ENCODE data around the gene TOPAZ1. TPM values are rescaled to one million over a fixed set of nuclear protein-coding genes. Genes with fewer than 3 reads are reported as not detected.

Gene TOPAZ1
- total RNA-seq, 1 donor from 2014 or later, result not detected

DNA sequence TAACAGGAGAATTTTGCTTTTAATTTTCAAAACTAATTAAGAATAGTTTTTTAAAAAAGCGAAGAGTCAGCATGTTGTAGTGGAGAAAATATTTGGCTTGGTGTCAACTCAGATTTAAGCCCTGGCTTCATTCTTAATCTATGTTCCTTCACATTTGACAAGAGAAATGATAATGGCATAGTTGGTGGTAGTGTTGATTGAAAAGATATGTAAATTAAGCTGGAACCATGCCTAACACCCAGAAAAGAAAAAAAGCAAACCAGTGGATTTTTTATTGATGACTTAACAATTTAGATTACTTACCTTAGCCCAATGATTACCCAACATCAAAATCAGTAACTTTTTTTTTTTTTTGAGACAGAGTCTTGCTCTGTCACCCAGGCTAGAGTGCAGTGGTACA, 124.3 kb downstream of the TOPAZ1 start:
- no peak overlapping the region for H3K4me2 ChIP-seq (ENCODE audit: low read length)
- FAIRE-seq (no peak), DNase-seq (ENCODE audit: low read depth) (no peak)
- H4K20me1 ChIP-seq (ENCODE audit: insufficient read depth, low read length), result no peaks in the 10 kb centered on the region
- no peak overlapping the region for H3K9ac ChIP-seq (ENCODE audit: low read length)
- H3K27me3 ChIP-seq (ENCODE audit: insufficient read depth, low read length), result no peaks in the 10 kb centered on the region
- Mint-ChIP-seq H3K27ac (ENCODE audit: unreplicated experiment) (no peak overlapping the region), H3K4me1 (ENCODE audit: low read depth, unreplicated experiment) (peaks cover 5% of the 10 kb centered on the region), H3K9me3 (ENCODE audit: unreplicated experiment) (no peaks in the 10 kb centered on the region), H3K27me3 (ENCODE audit: low read depth, unreplicated experiment) (no peaks in the 10 kb centered on the region), H3K36me3 (ENCODE audit: low read depth, unreplicated experiment) (peaks cover 9% of the 10 kb centered on the region), H3K4me3 (ENCODE audit: unreplicated experiment) (no peak overlapping the region)
- TF ChIP-seq, protein P1, sequence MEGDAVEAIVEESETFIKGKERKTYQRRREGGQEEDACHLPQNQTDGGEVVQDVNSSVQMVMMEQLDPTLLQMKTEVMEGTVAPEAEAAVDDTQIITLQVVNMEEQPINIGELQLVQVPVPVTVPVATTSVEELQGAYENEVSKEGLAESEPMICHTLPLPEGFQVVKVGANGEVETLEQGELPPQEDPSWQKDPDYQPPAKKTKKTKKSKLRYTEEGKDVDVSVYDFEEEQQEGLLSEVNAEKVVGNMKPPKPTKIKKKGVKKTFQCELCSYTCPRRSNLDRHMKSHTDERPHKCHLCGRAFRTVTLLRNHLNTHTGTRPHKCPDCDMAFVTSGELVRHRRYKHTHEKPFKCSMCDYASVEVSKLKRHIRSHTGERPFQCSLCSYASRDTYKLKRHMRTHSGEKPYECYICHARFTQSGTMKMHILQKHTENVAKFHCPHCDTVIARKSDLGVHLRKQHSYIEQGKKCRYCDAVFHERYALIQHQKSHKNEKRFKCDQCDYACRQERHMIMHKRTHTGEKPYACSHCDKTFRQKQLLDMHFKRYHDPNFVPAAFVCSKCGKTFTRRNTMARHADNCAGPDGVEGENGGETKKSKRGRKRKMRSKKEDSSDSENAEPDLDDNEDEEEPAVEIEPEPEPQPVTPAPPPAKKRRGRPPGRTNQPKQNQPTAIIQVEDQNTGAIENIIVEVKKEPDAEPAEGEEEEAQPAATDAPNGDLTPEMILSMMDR (IDR thresholded peaks at IDR 0.05; ENCODE audit: insufficient read depth, low read depth, low read length), result no peak
- H3K4me1 ChIP-seq (ENCODE audit: insufficient read depth, low read length), result no peaks in the 10 kb centered on the region
- H3K9me3 ChIP-seq (ENCODE audit: insufficient read depth, low read depth, low read length), result no peaks in the 10 kb centered on the region
- no peaks in the 10 kb centered on the region for H3K79me2 ChIP-seq (ENCODE audit: insufficient read depth, low read length)
- H3K36me3 ChIP-seq (ENCODE audit: insufficient read depth, low read length), result peaks cover 4% of the 10 kb centered on the region
- H3K4me3 ChIP-seq (ENCODE audit: insufficient read depth, low read depth, low read length), result no peak overlapping the region
- H2AFZ ChIP-seq (ENCODE audit: low read depth, low read length), result no peak overlapping the region
- H3K27ac ChIP-seq (ENCODE audit: low read depth, low read length), result no peak overlapping the region

DNA sequence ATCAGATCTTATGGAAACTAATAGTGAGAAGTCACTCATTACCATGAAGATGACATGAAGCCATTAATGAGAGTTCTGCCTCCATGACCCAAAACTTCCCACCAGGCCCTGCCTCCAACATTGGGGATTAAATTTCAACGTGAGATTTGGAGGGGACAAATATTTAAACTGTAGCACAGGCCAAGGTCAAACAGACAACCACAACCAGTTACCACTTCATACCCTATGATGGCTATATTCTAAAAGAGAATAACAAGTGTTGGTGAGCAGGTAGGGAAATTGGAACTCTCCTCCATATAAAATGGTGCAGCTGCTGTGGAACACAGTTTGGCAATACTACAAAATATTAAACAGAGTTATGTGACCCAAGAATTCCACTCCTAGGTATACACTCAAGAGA, 133.8 kb downstream of the TOPAZ1 start:
- H3K27me3 Mint-ChIP-seq (ENCODE audit: low read depth, unreplicated experiment), result no peaks in the 10 kb centered on the region
- Histone ChIP-seq H3K9me3 (ENCODE audit: insufficient read depth, low read depth, low read length) (no peaks in the 10 kb centered on the region), H3K79me2 (ENCODE audit: insufficient read depth, low read length) (no peaks in the 10 kb centered on the region), H3K9ac (ENCODE audit: low read length) (no peak overlapping the region), H3K27me3 (ENCODE audit: insufficient read depth, low read length) (no peaks in the 10 kb centered on the region), H3K36me3 (ENCODE audit: insufficient read depth, low read length) (no peaks in the 10 kb centered on the region), H4K20me1 (ENCODE audit: insufficient read depth, low read length) (no peaks in the 10 kb centered on the region), H3K4me1 (ENCODE audit: insufficient read depth, low read length) (no peaks in the 10 kb centered on the region), H3K27ac (ENCODE audit: low read depth, low read length) (no peak overlapping the region), H2AFZ (ENCODE audit: low read depth, low read length) (no peak overlapping the region), H3K4me2 (ENCODE audit: low read length) (no peak overlapping the region), H3K4me3 (ENCODE audit: insufficient read depth, low read depth, low read length) (no peak overlapping the region)
- DNase-seq (ENCODE audit: low read depth) (no peak), FAIRE-seq (no peak)
- H3K27ac Mint-ChIP-seq (ENCODE audit: unreplicated experiment), result no peak overlapping the region
- no peaks in the 10 kb centered on the region for H3K4me1 Mint-ChIP-seq (ENCODE audit: low read depth, unreplicated experiment)
- no peak overlapping the region for H3K4me3 Mint-ChIP-seq (ENCODE audit: unreplicated experiment)
- peaks cover 18% of the 10 kb centered on the region for H3K36me3 Mint-ChIP-seq (ENCODE audit: low read depth, unreplicated experiment)
- TF ChIP-seq, protein P1 (IDR thresholded peaks at IDR 0.05; ENCODE audit: insufficient read depth, low read depth, low read length), result no peak
- TF ChIP-seq EZH2 (IDR thresholded peaks at IDR 0.05; ENCODE audit: insufficient read depth, low read length), result no peak
- H3K9me3 Mint-ChIP-seq (ENCODE audit: unreplicated experiment), result peaks cover 2% of the 10 kb centered on the region

Other genes with a start within 250 kb of the TOPAZ1 start
- gene TCAIM, start 96.9 kb downstream of the TOPAZ1 start, total RNA-seq, result 22.8 and 25.5 TPM in 2 replicates
- 20.9 and 21.3 TPM in 2 replicates for gene ZNF445, start 235.8 kb downstream of the TOPAZ1 start, total RNA-seq

All from astrocyte (in vitro differentiated cells and primary cell).